Measurements from ENCODE around the gene SLC44A5. TPM values are rescaled to one million over a fixed set of nuclear protein-coding genes. Genes with fewer than 3 reads are reported as not detected.
"Not testable (repeated sequence)": the region's sequence is repeated elsewhere in the genome, so short reads cannot be mapped to it uniquely, and the experiment has no call there.

The SLC44A5 gene
- total RNA-seq, 1 donor from 2014 or later, result 5.3 TPM

- no peak for DNase-seq (ENCODE audit: low spot score)
These were observed 422.0 kb downstream of the SLC44A5 start for GRCh38 chr1:75188892-75189291.

GRCh38 chr1:75181214-75181955, 429.5 kb downstream of the SLC44A5 start:
- DNase-seq (ENCODE audit: low spot score), result not testable (repeated sequence)

GRCh38 chr1:75174031-75174760, 436.7 kb downstream of the SLC44A5 start:
- DNase-seq (ENCODE audit: low spot score), result no peak

GRCh38 chr1:75172556-75172955, 438.4 kb downstream of the SLC44A5 start:
- peak; percentile 18 for DNase-seq (ENCODE audit: low spot score)

- DNase-seq (ENCODE audit: low spot score), result no peak
These were observed 439.0 kb downstream of the SLC44A5 start for GRCh38 chr1:75171876-75172275.

- DNase-seq (ENCODE audit: low spot score), result no peak
These were observed 439.9 kb downstream of the SLC44A5 start for GRCh38 chr1:75170981-75171380.

- DNase-seq (ENCODE audit: low spot score), result no peak
These were observed 440.9 kb downstream of the SLC44A5 start for GRCh38 chr1:75170011-75170410.

GRCh38 chr1:75166821-75167220, 444.1 kb downstream of the SLC44A5 start:
- DNase-seq (ENCODE audit: low spot score), result no peak

GRCh38 chr1:75165264-75165663, 445.6 kb downstream of the SLC44A5 start:
- no peak for DNase-seq (ENCODE audit: low spot score)

- no peak for DNase-seq (ENCODE audit: low spot score)
These were observed 451.8 kb downstream of the SLC44A5 start for GRCh38 chr1:75159154-75159553.

Other genes starting within 250 kb of the SLC44A5 start
- 96.3 TPM for gene ACADM, start 113.6 kb upstream of the SLC44A5 start, total RNA-seq (ENCODE audit: insufficient read depth, low replicate concordance)
- 54.9 TPM for gene RABGGTB, start 175.1 kb upstream of the SLC44A5 start, total RNA-seq (ENCODE audit: insufficient read depth, low replicate concordance)
- gene MSH4, start 185.8 kb upstream of the SLC44A5 start, total RNA-seq (ENCODE audit: insufficient read depth, low replicate concordance), result 0.24 TPM